BLaER1 (cell line): ENCODE results near the gene PIEZO1.
"Not testable (repeated sequence)": the region's sequence is repeated elsewhere in the genome, so short reads cannot be mapped to it uniquely, and the experiment has no call there.

Experiments used
- H3K27ac ChIP-seq: shearing (Covaris generic); formaldehyde crosslinking; 2 replicates; pipeline ENCODE4 v1.8.1; 2022
- H3K27me3 ChIP-seq: shearing (Covaris generic); formaldehyde crosslinking; 2 replicates; pipeline ENCODE4 v1.8.1; 2022
- H3K36me3 ChIP-seq: shearing (Covaris generic); formaldehyde crosslinking; 2 replicates; pipeline ENCODE4 v1.8.1; 2022
- H3K4me1 ChIP-seq: shearing (Covaris generic); formaldehyde crosslinking; 2 replicates; pipeline ENCODE4 v1.8.1; 2022
- H3K4me2 ChIP-seq: shearing (Covaris generic); formaldehyde crosslinking; 2 replicates; pipeline ENCODE4 v1.8.1; 2022
- H3K4me3 ChIP-seq: shearing (Covaris generic); formaldehyde crosslinking; 2 replicates; pipeline ENCODE4 v1.8.1; 2022
- H3K9ac ChIP-seq: shearing (Covaris generic); formaldehyde crosslinking; 2 replicates; pipeline ENCODE4 v1.8.1; 2022
- H3K9me3 ChIP-seq: shearing (Covaris generic); formaldehyde crosslinking; 2 replicates; pipeline ENCODE4 v1.8.1; 2022
- H4K20me1 ChIP-seq: shearing (Covaris generic); formaldehyde crosslinking; 2 replicates; pipeline ENCODE4 v1.8.1; 2022
- Cebpa-rat ChIP-seq: shearing (Covaris generic); IDR thresholded peaks from 2 replicates; pipeline ENCODE4 v1.8.1; 2022

The PIEZO1 gene

DNA sequence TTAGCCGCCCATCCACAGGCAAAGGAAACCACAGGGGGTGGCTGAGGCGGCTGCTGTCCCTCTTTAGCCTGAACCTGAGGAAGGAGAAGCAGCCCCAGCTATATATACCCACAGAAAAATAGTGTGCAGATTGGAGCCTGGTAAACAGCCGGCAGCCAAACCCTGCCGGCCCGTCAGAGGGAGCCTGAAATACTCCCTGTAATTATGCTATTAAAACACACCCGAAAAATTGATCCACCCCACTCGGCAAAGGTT is 6.8 kb downstream of the PIEZO1 start:
- Histone ChIP-seq H3K27me3 (no peaks in the 10 kb centered on the region), H4K20me1 (peaks cover 100% of the 10 kb centered on the region), H3K9ac (peak overlapping the region; percentile 58), H3K4me1 (peaks cover 100% of the 10 kb centered on the region), H3K4me2 (peak overlapping the region; percentile 95), H3K36me3 (peaks cover 17% of the 10 kb centered on the region), H3K27ac (peak overlapping the region; percentile 97), H3K4me3 (peak overlapping the region; percentile 35), H3K9me3 (no peaks in the 10 kb centered on the region)
- TF ChIP-seq Cebpa-rat = no peak

DNA sequence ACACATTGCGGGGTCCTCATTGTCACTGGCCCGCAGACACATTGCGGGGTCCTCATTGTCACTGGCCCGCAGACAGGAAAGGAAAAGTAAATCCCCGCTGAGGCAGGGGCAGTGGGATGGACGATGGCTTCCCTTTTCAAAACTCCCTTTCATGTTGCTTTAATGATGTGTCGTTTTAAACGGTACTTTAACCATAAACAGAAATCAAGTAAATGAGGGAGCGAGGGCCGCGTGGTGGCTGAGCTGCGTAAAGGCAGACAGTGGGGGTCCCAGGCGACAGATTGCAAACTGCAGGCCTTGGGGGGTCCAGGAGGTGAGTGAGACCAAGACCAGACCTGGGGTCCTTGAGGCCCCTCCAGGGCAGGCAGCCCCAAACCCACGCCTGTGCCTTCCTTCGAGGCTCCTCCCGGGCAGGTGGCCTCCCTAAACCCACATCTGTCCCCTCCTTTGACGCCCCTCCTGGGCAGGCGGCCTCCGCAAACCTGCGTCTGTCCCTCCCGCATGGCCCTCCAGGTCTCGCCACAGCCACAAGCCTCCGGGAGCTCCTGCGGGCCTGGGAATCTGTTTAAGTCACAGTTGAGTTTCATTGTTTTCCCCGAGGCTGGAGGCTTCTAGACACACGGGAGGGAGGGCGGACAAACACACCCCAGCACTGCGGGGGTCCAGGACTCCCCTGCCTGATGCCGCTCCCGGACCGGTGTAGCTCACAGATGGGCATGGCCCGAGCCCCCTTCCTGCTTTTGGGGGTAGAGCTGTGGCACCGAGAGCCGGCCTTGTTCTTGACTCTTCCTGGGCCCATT is 7.3 kb downstream of the PIEZO1 start:
- Histone ChIP-seq H3K9ac (peak overlapping the region; percentile 58), H3K4me3 (peak overlapping the region; percentile 35), H3K9me3 (no peaks in the 10 kb centered on the region), H3K4me1 (peaks cover 100% of the 10 kb centered on the region), H3K4me2 (peak overlapping the region; percentile 95), H3K36me3 (peaks cover 17% of the 10 kb centered on the region), H3K27ac (peak overlapping the region; percentile 97), H4K20me1 (peaks cover 100% of the 10 kb centered on the region), H3K27me3 (no peaks in the 10 kb centered on the region)
- TF ChIP-seq Cebpa-rat = no peak

- TF ChIP-seq Cebpa-rat = no peak
- Histone ChIP-seq H3K9ac (no peak overlapping the region), H3K4me3 (no peak overlapping the region), H3K4me1 (peaks cover 99% of the 10 kb centered on the region), H3K4me2 (peak overlapping the region; percentile 99; the same call in 1 of the 2 replicates), H3K27me3 (no peaks in the 10 kb centered on the region), H3K9me3 (no peaks in the 10 kb centered on the region), H3K36me3 (peaks cover 17% of the 10 kb centered on the region), H4K20me1 (peaks cover 100% of the 10 kb centered on the region), H3K27ac (no peak overlapping the region)
These were observed 9.2 kb downstream of the PIEZO1 start for GRCh38 chr16:88775825-88776224.

DNA sequence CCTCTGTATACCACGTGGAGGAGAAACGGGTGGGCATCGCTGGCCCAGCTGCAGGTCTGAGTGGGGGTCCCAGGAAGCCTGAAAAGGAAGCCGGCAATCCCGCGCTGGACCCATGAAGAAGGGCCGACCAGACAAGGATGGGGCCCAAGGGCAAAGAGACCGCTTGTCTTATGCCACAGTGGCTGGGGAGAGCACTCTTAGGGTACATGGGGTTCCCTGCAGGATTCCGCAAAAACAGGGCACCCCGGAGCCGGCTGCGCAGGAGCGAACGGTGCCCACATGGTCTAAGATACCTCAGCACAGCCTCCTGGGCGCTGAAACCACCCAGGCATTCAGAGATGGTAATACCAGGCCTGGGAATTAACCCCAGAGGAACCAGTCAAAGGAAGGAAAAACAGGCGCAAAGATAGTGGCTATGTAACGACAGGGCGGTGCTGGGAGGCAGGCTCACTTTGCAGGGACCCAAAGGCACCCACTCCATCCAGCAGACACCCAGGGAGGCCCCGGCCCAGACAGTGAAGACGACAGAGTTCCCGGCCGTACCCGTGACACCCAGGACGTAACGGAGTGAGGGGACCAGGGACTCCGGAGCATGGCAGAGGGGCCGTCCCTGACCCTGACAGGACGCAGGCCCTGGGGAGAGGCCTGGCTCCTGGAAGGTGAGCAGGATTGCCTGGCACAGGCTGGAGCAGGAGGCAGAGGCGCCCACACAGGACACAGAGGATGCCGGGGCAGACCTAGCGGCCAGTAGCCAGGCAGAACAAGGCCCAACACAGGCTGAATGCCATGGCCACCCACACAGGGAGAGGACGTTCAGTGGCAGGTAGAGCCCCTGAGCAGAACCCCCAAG is 10.3 kb downstream of the PIEZO1 start:
- peaks cover 17% of the 10 kb centered on the region for H3K36me3 ChIP-seq
- H3K9me3 ChIP-seq = no peaks in the 10 kb centered on the region
- H3K9ac ChIP-seq = peak overlapping the region; percentile 49; the same call in 1 of the 2 replicates
- no peak overlapping the region for H3K4me3 ChIP-seq
- H3K4me1 ChIP-seq = peaks cover 99% of the 10 kb centered on the region
- H4K20me1 ChIP-seq = peaks cover 100% of the 10 kb centered on the region
- H3K27me3 ChIP-seq = no peaks in the 10 kb centered on the region
- TF ChIP-seq Cebpa-rat = no peak
- peak overlapping the region; percentile 99 for H3K4me2 ChIP-seq
- peak overlapping the region; percentile 89; the same call in 1 of the 2 replicates for H3K27ac ChIP-seq

- Histone ChIP-seq H3K36me3 (peaks cover 17% of the 10 kb centered on the region), H3K27ac (peak overlapping the region; percentile 89), H3K4me2 (peak overlapping the region; percentile 99), H3K9me3 (no peaks in the 10 kb centered on the region), H3K9ac (peak overlapping the region; percentile 65), H3K4me1 (peaks cover 99% of the 10 kb centered on the region), H3K27me3 (no peaks in the 10 kb centered on the region), H3K4me3 (no peak overlapping the region; the same call in 1 of the 2 replicates), H4K20me1 (peaks cover 100% of the 10 kb centered on the region)
- no peak for TF ChIP-seq Cebpa-rat
These were observed 11.2 kb downstream of the PIEZO1 start for GRCh38 chr16:88773812-88774291.

DNA sequence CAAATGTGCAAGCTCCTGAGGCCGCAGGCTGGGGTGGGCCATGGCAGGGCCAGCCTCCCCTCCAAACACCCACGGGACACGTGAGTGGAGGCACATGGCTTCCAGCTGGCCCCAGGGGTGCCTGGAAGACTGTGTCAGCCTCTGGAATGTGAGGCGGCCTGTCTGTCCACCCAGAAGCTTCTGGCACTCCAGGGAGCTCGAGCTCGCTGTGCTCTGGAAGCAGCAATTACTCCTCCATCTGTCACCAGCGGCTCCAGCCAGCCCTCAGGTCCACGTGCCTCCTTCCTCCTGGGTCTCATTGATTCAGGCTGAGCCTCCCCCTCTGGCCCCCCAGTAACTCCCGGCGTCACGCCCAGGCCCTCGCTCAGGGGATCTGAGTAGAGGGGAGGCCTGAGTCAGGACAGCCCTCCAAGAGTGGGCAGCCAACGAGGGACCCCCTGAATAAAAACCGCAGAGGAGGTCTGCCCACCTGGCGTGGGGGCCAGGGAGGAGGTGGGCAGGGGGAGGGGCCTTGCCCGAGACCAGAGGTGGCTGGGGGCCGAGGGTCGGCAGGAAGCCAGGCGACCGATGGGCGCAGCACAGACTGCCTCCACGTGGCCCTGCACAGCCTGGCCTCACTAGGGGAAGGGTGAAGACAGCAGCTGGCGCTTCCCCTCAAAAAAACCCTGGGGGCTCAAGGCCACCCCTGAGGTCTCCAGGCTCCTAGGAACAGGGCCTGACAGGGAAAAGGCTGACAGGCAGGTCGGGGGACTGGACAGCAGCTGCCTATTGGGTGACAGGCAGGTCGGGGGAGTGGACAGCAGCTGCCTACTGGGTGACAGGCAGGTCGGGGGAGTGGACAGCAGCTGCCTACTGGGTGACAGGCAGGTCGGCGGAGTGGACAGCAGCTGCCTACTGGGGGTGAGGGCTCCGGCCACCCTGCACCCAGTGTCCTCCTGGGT is 11.9 kb downstream of the PIEZO1 start:
- H3K9ac ChIP-seq = peak overlapping the region; percentile 65
- peaks cover 99% of the 10 kb centered on the region for H3K4me1 ChIP-seq
- H3K27ac ChIP-seq = peak overlapping the region; percentile 89
- peaks cover 100% of the 10 kb centered on the region for H4K20me1 ChIP-seq
- H3K4me2 ChIP-seq = peak overlapping the region; percentile 99
- TF ChIP-seq Cebpa-rat = no peak
- H3K9me3 ChIP-seq = no peaks in the 10 kb centered on the region
- peaks cover 17% of the 10 kb centered on the region for H3K36me3 ChIP-seq
- no peak overlapping the region; the same call in 1 of the 2 replicates for H3K4me3 ChIP-seq
- H3K27me3 ChIP-seq = no peaks in the 10 kb centered on the region

DNA sequence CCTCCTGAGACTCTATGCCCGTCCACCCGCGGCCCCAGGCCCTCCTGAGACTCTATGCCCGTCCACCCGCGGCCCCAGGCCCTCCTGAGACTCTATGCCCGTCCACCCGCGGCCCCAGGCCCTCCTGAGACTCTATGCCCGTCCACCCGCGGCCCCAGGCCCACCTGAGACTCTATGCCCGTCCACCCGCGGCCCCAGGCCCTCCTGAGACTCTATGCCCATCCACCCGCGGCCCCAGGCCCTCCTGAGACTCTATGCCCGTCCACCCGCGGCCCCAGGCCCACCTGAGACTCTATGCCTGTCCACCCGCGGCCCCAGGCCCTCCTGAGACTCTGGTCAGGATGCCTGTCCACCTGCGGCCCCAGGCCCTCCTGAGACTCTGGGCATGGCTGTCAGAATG is 13.2 kb downstream of the PIEZO1 start:
- H4K20me1 ChIP-seq = peaks cover 100% of the 10 kb centered on the region
- not testable (repeated sequence) for H3K27me3 ChIP-seq, H3K9me3 ChIP-seq
- H3K36me3 ChIP-seq = peaks cover 11% of the 10 kb centered on the region
- peaks cover 99% of the 10 kb centered on the region for H3K4me1 ChIP-seq
- peak overlapping the region; percentile 99 for H3K4me2 ChIP-seq
- H3K27ac ChIP-seq = peak overlapping the region; percentile 89
- peak overlapping the region; percentile 60 for H3K4me3 ChIP-seq
- peak overlapping the region; percentile 77 for H3K9ac ChIP-seq

GRCh38 chr16:88771294-88771772 is 13.7 kb downstream of the PIEZO1 start:
- H3K9ac ChIP-seq = peak overlapping the region; percentile 77
- H3K27me3 ChIP-seq = no peaks in the 10 kb centered on the region
- no peaks in the 10 kb centered on the region for H3K9me3 ChIP-seq
- no peak for TF ChIP-seq Cebpa-rat
- H3K36me3 ChIP-seq = peaks cover 7% of the 10 kb centered on the region
- H3K4me1 ChIP-seq = peaks cover 99% of the 10 kb centered on the region
- peaks cover 100% of the 10 kb centered on the region for H4K20me1 ChIP-seq
- peak overlapping the region; percentile 99 for H3K4me2 ChIP-seq
- H3K4me3 ChIP-seq = peak overlapping the region; percentile 60
- peak overlapping the region; percentile 89 for H3K27ac ChIP-seq
